K562 (cell line): Measurements from ENCODE around the gene SLC2A8. TPM values are rescaled to one million over a fixed set of nuclear protein-coding genes. Genes with fewer than 3 reads are reported as not detected.

ENCODE experiments used
- ATF4 ChIP-seq: fragments of 450-650 bp; formaldehyde crosslinking; IDR thresholded peaks from 2 replicates; pipeline ENCODE4 v1.4.0; 2022; ENCODE audit warnings: mild to moderate bottlenecking, moderate library complexity
- BRCA1 ChIP-seq, 2 experiments: fragments of 450-650 bp in 1 of 2; sonication (generic) in 1 of 2; formaldehyde crosslinking in 1 of 2; IDR thresholded peaks; 2 replicates each; pipeline versions ENCODE4 v1.5.0 to v1.6.1; 2017 to 2020; ENCODE audit warnings: mild to moderate bottlenecking in 1 of 2, missing genetic modification reagents in 1 of 2
- BRF1 ChIP-seq: IDR thresholded peaks from 3 replicates; pipeline ENCODE4 v1.6.1; 2011; ENCODE audit warnings: borderline replicate concordance, mild to moderate bottlenecking; ENCODE audit not compliant: insufficient read length; ENCODE audit errors: extremely low read depth
- CBFA2T2 ChIP-seq: fragments of 450-650 bp; conservative IDR thresholded peaks from 2 replicates; pipeline ENCODE4 v1.6.1; 2017; ENCODE audit warnings: mild to moderate bottlenecking
- CREB1 ChIP-seq, 2 experiments: sonication (generic) in 1 of 2; formaldehyde crosslinking in 1 of 2; IDR thresholded peaks; 2 replicates each; pipeline versions ENCODE4 v1.6.1 to v1.8.0; 2012 to 2022; ENCODE audit warnings: inconsistent platforms in 1 of 2, mild to moderate bottlenecking in 1 of 2, missing genetic modification reagents in 1 of 2, moderate library complexity in 1 of 2
- DPF2 ChIP-seq: fragments of 450-650 bp; IDR thresholded peaks from 2 replicates; pipeline ENCODE4 v1.6.1; 2016
- ELF2 ChIP-seq: fragments of 250-450 bp; sonication (Bioruptor Pico); IDR thresholded peaks from 2 replicates; pipeline ENCODE4 v1.5.0; 2021; ENCODE audit warnings: mild to moderate bottlenecking
- EZH2 ChIP-seq: IDR thresholded peaks from 2 replicates; pipeline ENCODE4 v1.6.1; 2012; ENCODE audit warnings: low read depth, mild to moderate bottlenecking, inconsistent platforms, low read length, borderline replicate concordance
- GABPB1 ChIP-seq: sonication (generic); formaldehyde crosslinking; IDR thresholded peaks from 2 replicates; pipeline ENCODE4 v1.8.0; 2022; ENCODE audit warnings: mild to moderate bottlenecking, missing genetic modification reagents
- GTF2A2 ChIP-seq: IDR thresholded peaks from 2 replicates; pipeline ENCODE4 v1.6.1; 2016; ENCODE audit warnings: mild to moderate bottlenecking, missing genetic modification characterization, missing compliant biosample characterization
- GTF2F1 ChIP-seq: IDR thresholded peaks from 2 replicates; pipeline ENCODE4 v1.6.1; 2011; ENCODE audit warnings: low read depth, low read length, improper control_type of control experiment
- KDM4B ChIP-seq, 2 experiments: fragments of 450-650 bp in 1 of 2; sonication (generic) in 1 of 2; IDR thresholded peaks; 2 replicates each; pipeline ENCODE4 v1.6.1; 2016 to 2017; ENCODE audit warnings: borderline replicate concordance in 2 of 2, antibody characterized with exemption in 1 of 2, low read depth in 1 of 2, mild to moderate bottlenecking in 1 of 2
- MCM5 ChIP-seq: fragments of 450-650 bp; IDR thresholded peaks from 2 replicates; pipeline ENCODE4 v1.6.1; 2016; ENCODE audit warnings: low read depth
- NR4A1 ChIP-seq, 2 experiments: fragments of 250-450 bp in 1 of 2; fragments of 450-650 bp in 1 of 2; sonication (Bioruptor Pico) in 1 of 2; IDR thresholded peaks; 2 replicates each; pipeline versions ENCODE4 v1.4.0 to v1.6.1; 2016 to 2020; ENCODE audit warnings: mild to moderate bottlenecking in 2 of 2, missing compliant biosample characterization in 1 of 2, missing genetic modification characterization in 1 of 2, moderate library complexity in 1 of 2
- PKNOX1 ChIP-seq: fragments of 450-650 bp; IDR thresholded peaks from 2 replicates; pipeline ENCODE4 v1.6.1; 2016
- PPARD ChIP-seq: fragments of 250-450 bp; sonication (Bioruptor Pico); IDR thresholded peaks from 2 replicates; pipeline ENCODE4 v1.8.0; 2022; ENCODE audit warnings: inconsistent platforms, mild to moderate bottlenecking, moderate library complexity
- SP1 ChIP-seq: sonication (generic); formaldehyde crosslinking; IDR thresholded peaks from 2 replicates; pipeline ENCODE4 v1.8.1; 2022; ENCODE audit warnings: mild to moderate bottlenecking, missing genetic modification reagents
- SREBF1 ChIP-seq: fragments of 150-350 bp; IDR thresholded peaks from 2 replicates; pipeline ENCODE4 v1.6.1; 2014; ENCODE audit warnings: antibody characterized with exemption, low read depth, low read length, borderline replicate concordance
- XRCC4 ChIP-seq: IDR thresholded peaks from one replicate; pipeline ENCODE4 v1.6.1; 2011; ENCODE audit not compliant: insufficient read depth, insufficient read length; ENCODE audit errors: extremely low read depth
- ZBTB12 ChIP-seq: fragments of 250-450 bp; sonication (Bioruptor Pico); IDR thresholded peaks from 2 replicates; pipeline ENCODE4 v1.4.0; 2020
- ZC3H8 ChIP-seq: fragments of 450-650 bp; IDR thresholded peaks from 2 replicates; pipeline ENCODE4 v1.6.1; 2017
- ZNF124 ChIP-seq: sonication (generic); formaldehyde crosslinking; IDR thresholded peaks from 2 replicates; pipeline ENCODE4 v1.8.1; 2022; ENCODE audit warnings: missing genetic modification reagents
- ZNF174 ChIP-seq: fragments of 250-450 bp; sonication (Bioruptor Pico); IDR thresholded peaks from 2 replicates; pipeline ENCODE4 v1.4.0; 2020; ENCODE audit warnings: mild to moderate bottlenecking
- ZNF274 ChIP-seq: IDR thresholded peaks from 2 replicates; pipeline ENCODE4 v1.6.1; 2011; ENCODE audit warnings: low read depth, mild to moderate bottlenecking, low read length, moderate library complexity, borderline replicate concordance
- ZNF445 ChIP-seq: fragments of 250-450 bp; sonication (Bioruptor Pico); IDR thresholded peaks from 2 replicates; pipeline ENCODE4 v1.4.0; 2020; ENCODE audit warnings: low read depth, mild to moderate bottlenecking, moderate library complexity
- polyA plus RNA-seq, 8 experiments: library from polyadenylated mRNA; depleted of rRNA in 4 of 8; stranded (reverse) in 5 of 8; unstranded in 3 of 8; fragments of >200 nt; fragmentation: Nextera tagmentation in 2 of 8; fragmentation: Illumina TruSeq in 1 of 8; extraction: Ambion mirVana in 2 of 8; extraction: Trizol in 1 of 8; gene quantifications; 2 replicates each; pipeline versions ENCODE4 v1.2.1 to v1.2.3, GENCODE V29; 2011 to 2014; ENCODE audit warnings: inconsistent platforms in 1 of 8, missing spikeins in 1 of 8
- total RNA-seq, 7 experiments: library from RNA; depleted of rRNA in 6 of 7; stranded (reverse); fragments of >200 nt in 6 of 7; fragmentation: Illumina TruSeq in 2 of 7; extraction: Trizol in 2 of 7; gene quantifications; 2 replicates each; pipeline versions ENCODE4 v1.2.1 to v1.2.3, GENCODE V29; 2011 to 2021; ENCODE audit warnings: low replicate concordance in 1 of 7

The SLC2A8 gene
- total and polyA plus RNA-seq, 9 of the 15 experiments (the other 6 are each of a cell fraction or from before 2014, with no cell fraction given): 0.13 to 12.9 (median 5.2) TPM

GRCh38 chr9:127450830-127451607, 54.0 kb downstream of the SLC2A8 start, which contains the start of the genes LRSAM1 and RPL12 (continued):
- TF ChIP-seq XRCC4 (no peak), ZC3H8 (no peak), KDM4B (IDR thresholded peaks at IDR 0.05; ENCODE audit: borderline replicate concordance in 2 of 2, low read depth in 1 of 2) (no peak), NR4A1 (CRISPR knock-in tag; IDR thresholded peaks at IDR 0.05) (no peak), NR4A1 (tag; IDR thresholded peaks at IDR 0.05) (no peak), BRF1 (no peak), CBFA2T2 (peak; percentile 2; the same call in 1 of the 2 replicates), CREB1 (IDR thresholded peaks at IDR 0.05) (peak; percentile 96), CREB1 (CRISPR knock-in tag; IDR thresholded peaks at IDR 0.05) (peak; percentile 94), SREBF1 (no peak), ZNF445 (no peak), ELF2 (CRISPR knock-in tag) (peak; percentile 86; the same call in 1 of the 2 replicates), ATF4 (CRISPR knock-in tag) (0 out of 2 replicates have a peak, but pooled peaks have one; percentile 28), SP1 (CRISPR knock-in tag) (peak; percentile 94), BRCA1 (IDR thresholded peaks at IDR 0.05) (no peak), BRCA1 (CRISPR knock-in tag; IDR thresholded peaks at IDR 0.05) (0 out of 2 replicates have a peak, but pooled peaks have one; percentile 88), ZBTB12 (CRISPR knock-in tag) (peak; percentile 94), GTF2A2 (tag) (peak; percentile 91), DPF2 (no peak), ZNF174 (CRISPR knock-in tag) (no peak), GTF2F1 (peak; percentile 93), PKNOX1 (peak; percentile 41; the same call in 1 of the 2 replicates), MCM5 (no peak), GABPB1 (peak; percentile 89), EZH2 (no peak), ZNF274 (no peak), PPARD (CRISPR knock-in tag) (no peak), ZNF124 (CRISPR knock-in tag) (no peak)
